B cell (primary cell): ENCODE data around the gene ITPKB.

Experiments
- EZH2 ChIP-seq: IDR thresholded peaks from 2 replicates; pipeline ENCODE4 v1.6.1; 2012; ENCODE audit warnings: borderline replicate concordance, low read depth, mild to moderate bottlenecking, moderate library complexity, low read length; ENCODE audit not compliant: insufficient read depth, poor library complexity, severe bottlenecking
- TF ChIP-seq, protein P1 (sequence below): fragments of 200-600 bp; IDR thresholded peaks from one replicate; pipeline ENCODE4 v1.8.0; 2022; ENCODE audit warnings: antibody characterized with exemption, mild to moderate bottlenecking

DNA sequence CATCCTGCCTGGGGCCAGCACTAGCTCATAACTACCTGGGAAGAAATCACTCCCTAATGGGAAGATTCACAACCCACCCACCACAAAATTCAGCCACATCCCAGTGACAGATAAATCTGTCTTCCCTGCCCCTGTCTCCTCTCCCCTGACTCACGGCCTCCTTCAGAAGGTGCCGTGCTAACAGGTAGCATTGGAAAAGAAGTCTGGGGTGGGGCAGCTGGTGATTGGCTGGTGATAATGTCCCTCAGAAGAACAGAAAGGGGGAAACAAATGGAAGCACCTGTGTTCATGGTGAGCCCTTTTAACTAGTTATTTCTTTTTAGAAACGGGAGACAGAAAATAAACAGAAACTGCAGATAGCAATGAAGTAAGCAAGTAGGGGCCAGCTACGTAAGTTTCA lies 29.1 kb downstream of the ITPKB start:
- TF ChIP-seq, protein P1, sequence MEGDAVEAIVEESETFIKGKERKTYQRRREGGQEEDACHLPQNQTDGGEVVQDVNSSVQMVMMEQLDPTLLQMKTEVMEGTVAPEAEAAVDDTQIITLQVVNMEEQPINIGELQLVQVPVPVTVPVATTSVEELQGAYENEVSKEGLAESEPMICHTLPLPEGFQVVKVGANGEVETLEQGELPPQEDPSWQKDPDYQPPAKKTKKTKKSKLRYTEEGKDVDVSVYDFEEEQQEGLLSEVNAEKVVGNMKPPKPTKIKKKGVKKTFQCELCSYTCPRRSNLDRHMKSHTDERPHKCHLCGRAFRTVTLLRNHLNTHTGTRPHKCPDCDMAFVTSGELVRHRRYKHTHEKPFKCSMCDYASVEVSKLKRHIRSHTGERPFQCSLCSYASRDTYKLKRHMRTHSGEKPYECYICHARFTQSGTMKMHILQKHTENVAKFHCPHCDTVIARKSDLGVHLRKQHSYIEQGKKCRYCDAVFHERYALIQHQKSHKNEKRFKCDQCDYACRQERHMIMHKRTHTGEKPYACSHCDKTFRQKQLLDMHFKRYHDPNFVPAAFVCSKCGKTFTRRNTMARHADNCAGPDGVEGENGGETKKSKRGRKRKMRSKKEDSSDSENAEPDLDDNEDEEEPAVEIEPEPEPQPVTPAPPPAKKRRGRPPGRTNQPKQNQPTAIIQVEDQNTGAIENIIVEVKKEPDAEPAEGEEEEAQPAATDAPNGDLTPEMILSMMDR = no peak
- TF ChIP-seq EZH2 = no peak
